Measurements from ENCODE around the gene ALS2CL. TPM values are rescaled to one million over a fixed set of nuclear protein-coding genes. Genes with fewer than 3 reads are reported as not detected.

Gene ALS2CL
- total and polyA plus RNA-seq, 2 experiments from 2014 or later: 3.4 to 11.8 TPM

- Histone ChIP-seq H3K27ac (ENCODE audit: low read depth) (no peak overlapping the region), H3K4me1 (ENCODE audit: insufficient read depth) (no peaks in the 10 kb centered on the region; the same call in 1 of the 2 replicates), H3K9me2 (ENCODE audit: insufficient read depth) (no peaks in the 10 kb centered on the region), H3K4me2 (no peak overlapping the region), H3F3A (replicated peaks; ENCODE audit: low read depth) (no peaks in the 10 kb centered on the region), H4K20me1 (replicated peaks; ENCODE audit: insufficient read depth) (no peaks in the 10 kb centered on the region), H3K27me3 (ENCODE audit: insufficient read depth) (no peaks in the 10 kb centered on the region), H3K36me3 (ENCODE audit: insufficient read depth) (no peaks in the 10 kb centered on the region), H3K79me2 (replicated peaks; ENCODE audit: insufficient read depth) (no peaks in the 10 kb centered on the region), H3K4me3 (no peak overlapping the region), H2AFZ (no peak overlapping the region)
- ATAC-seq: no peak
- H3K27me3 Mint-ChIP-seq (ENCODE audit: insufficient read depth, low read depth, poor library complexity): peaks cover 6% of the 10 kb centered on the region
- no peak for TF ChIP-seq EZH2 (IDR thresholded peaks at IDR 0.05; ENCODE audit: low read depth, unreplicated experiment)
- no peak for TF ChIP-seq EZH2phosphoT487 (IDR thresholded peaks at IDR 0.05; ENCODE audit: unreplicated experiment)
- no peak for TF ChIP-seq STAT1 (IDR thresholded peaks at IDR 0.05; ENCODE audit: unreplicated experiment)
- TF ChIP-seq, protein P1, sequence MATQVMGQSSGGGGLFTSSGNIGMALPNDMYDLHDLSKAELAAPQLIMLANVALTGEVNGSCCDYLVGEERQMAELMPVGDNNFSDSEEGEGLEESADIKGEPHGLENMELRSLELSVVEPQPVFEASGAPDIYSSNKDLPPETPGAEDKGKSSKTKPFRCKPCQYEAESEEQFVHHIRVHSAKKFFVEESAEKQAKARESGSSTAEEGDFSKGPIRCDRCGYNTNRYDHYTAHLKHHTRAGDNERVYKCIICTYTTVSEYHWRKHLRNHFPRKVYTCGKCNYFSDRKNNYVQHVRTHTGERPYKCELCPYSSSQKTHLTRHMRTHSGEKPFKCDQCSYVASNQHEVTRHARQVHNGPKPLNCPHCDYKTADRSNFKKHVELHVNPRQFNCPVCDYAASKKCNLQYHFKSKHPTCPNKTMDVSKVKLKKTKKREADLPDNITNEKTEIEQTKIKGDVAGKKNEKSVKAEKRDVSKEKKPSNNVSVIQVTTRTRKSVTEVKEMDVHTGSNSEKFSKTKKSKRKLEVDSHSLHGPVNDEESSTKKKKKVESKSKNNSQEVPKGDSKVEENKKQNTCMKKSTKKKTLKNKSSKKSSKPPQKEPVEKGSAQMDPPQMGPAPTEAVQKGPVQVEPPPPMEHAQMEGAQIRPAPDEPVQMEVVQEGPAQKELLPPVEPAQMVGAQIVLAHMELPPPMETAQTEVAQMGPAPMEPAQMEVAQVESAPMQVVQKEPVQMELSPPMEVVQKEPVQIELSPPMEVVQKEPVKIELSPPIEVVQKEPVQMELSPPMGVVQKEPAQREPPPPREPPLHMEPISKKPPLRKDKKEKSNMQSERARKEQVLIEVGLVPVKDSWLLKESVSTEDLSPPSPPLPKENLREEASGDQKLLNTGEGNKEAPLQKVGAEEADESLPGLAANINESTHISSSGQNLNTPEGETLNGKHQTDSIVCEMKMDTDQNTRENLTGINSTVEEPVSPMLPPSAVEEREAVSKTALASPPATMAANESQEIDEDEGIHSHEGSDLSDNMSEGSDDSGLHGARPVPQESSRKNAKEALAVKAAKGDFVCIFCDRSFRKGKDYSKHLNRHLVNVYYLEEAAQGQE (IDR thresholded peaks at IDR 0.05; ENCODE audit: unreplicated experiment): no peak
- no peak for TF ChIP-seq CTCF (conservative IDR thresholded peaks at IDR 0.05; ENCODE audit: low read depth in 2 of 2)
- TF ChIP-seq POLR2AphosphoS5 (IDR thresholded peaks at IDR 0.05; ENCODE audit: low read depth): no peak
- no peak for TF ChIP-seq ETS1 (IDR thresholded peaks at IDR 0.05)
- TF ChIP-seq NANOG (IDR thresholded peaks at IDR 0.05; ENCODE audit: borderline replicate concordance): no peak
- TF ChIP-seq JUNB (IDR thresholded peaks at IDR 0.05; ENCODE audit: unreplicated experiment): no peak
- TF ChIP-seq ZNF114 (CRISPR knock-in tag; IDR thresholded peaks at IDR 0.05): no peak
- TF ChIP-seq CREB1 (CRISPR knock-in tag; IDR thresholded peaks at IDR 0.05; ENCODE audit: low read depth): no peak
- no peak for TF ChIP-seq ZNF331 (CRISPR knock-in tag; IDR thresholded peaks at IDR 0.05; ENCODE audit: low read depth)
- no peak for TF ChIP-seq ZNF462 (CRISPR knock-in tag; IDR thresholded peaks at IDR 0.05)
- DNase-seq (ENCODE audit: low spot score): no peak
- no peaks in the 10 kb centered on the region for H3K36me3 Mint-ChIP-seq (ENCODE audit: low read depth)
- no peaks in the 10 kb centered on the region for H3K9me3 Mint-ChIP-seq
- H3K4me1 Mint-ChIP-seq: peaks cover 7% of the 10 kb centered on the region; the same call in 2 of the 3 replicates
- H3K27ac Mint-ChIP-seq: no peak overlapping the region; the same call in 1 of the 2 replicates
- no peak overlapping the region for H3K4me3 Mint-ChIP-seq
These were observed 17.3 kb upstream of the ALS2CL start for GRCh38 chr3:46710671-46711295.

All from GM23338 (cell line).